ENCODE results near the gene THAP8. TPM values are rescaled to one million over a fixed set of nuclear protein-coding genes. Genes with fewer than 3 reads are reported as not detected.

The THAP8 gene
- total and polyA plus RNA-seq, 11 donors = 2.3 to 7.3 (median 4.9) TPM

GRCh38 chr19:36051637-36052036, 2.4 kb downstream of the THAP8 start:
- WGBS, 4 donors = 94 to 97% (median 96%) methylated on average over 4 of the region's 4 CpGs
- H3K9me3 ChIP-seq = no peaks in the 10 kb centered on the region
- ATAC-seq = no peak
- peak overlapping the region in 1 of 12 donors; percentile 92 for H3K27ac ChIP-seq
- TF ChIP-seq CTCF (IDR thresholded peaks at IDR 0.05) = no peak
- no peak for TF ChIP-seq POLR2A (IDR thresholded peaks at IDR 0.05)
- DNase-seq = no peak
- no peaks in the 10 kb centered on the region for H3K36me3 ChIP-seq
- peaks cover 0 to 19% (median 13%) of the 10 kb centered on the region in 12 donors for H3K4me1 ChIP-seq
- intact Hi-C loops (cut with DNase I) = loop anchor here in 5 of 10 donors (5.0 to 10.0 kb wide), 5 partner anchors 34 to 307 kb away; partner anchors contain the start of genes ALKBH6 (in 2 of the 5), SDHAF1 (in 2 of the 5), IGFLR1 (in 1 of the 5) and LIN37 (in 1 of the 5)
- no peak overlapping the region for H3K4me3 ChIP-seq
- no peaks in the 10 kb centered on the region for H3K27me3 ChIP-seq

DNA sequence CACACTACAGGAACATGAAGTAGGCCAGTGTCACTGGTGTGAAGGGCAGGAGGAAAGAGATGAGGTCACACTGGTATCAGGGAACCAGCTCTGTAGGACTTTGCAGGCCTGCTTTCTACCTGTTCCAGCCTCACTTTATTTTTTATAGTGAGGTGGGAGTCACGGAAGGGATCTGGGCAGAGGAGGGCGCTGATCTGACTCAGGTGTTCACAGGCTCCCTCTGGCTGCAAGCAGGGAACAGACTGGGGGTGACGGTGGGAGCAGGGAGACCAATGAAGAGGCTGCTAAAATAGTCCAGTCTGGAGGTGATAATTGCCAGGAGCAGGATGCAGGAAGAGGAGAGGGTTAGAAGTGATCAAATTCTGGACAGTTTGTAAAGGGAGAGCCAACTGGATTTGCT, 2.8 kb downstream of the THAP8 start:
- intact Hi-C loops (cut with DNase I) = loop anchor here in 5 of 10 donors (5.0 to 10.0 kb wide), 5 partner anchors 34 to 306 kb away; partner anchors contain the start of genes ALKBH6 (in 2 of the 5), SDHAF1 (in 2 of the 5), IGFLR1 (in 1 of the 5) and LIN37 (in 1 of the 5)

GRCh38 chr19:36049080-36049698, 4.9 kb downstream of the THAP8 start:
- DNase-seq (no peak), ATAC-seq (no peak)
- Histone ChIP-seq H3K4me1 (peaks cover 0 to 9% (median 6%) of the 10 kb centered on the region in 12 donors), H3K4me3 (no peak overlapping the region), H3K27me3 (no peaks in the 10 kb centered on the region), H3K27ac (peak overlapping the region in 1 of 12 donors; percentile 64), H3K36me3 (no peaks in the 10 kb centered on the region), H3K9me3 (no peaks in the 10 kb centered on the region)
- intact Hi-C loops (cut with DNase I) = no loop called here
- TF ChIP-seq POLR2A (IDR thresholded peaks at IDR 0.05) (no peak), CTCF (IDR thresholded peaks at IDR 0.05) (no peak)
- 80 to 90% (median 87%) methylated on average over 4 of the region's 4 CpGs for WGBS, 4 donors

More for the DNA sequence above, 2.8 kb downstream of the THAP8 start:
- H3K36me3 ChIP-seq = no peaks in the 10 kb centered on the region
- no peak overlapping the region for H3K4me3 ChIP-seq
- ATAC-seq (no peak), DNase-seq (no peak)
- peak overlapping the region in 1 of 12 donors; percentile 92 for H3K27ac ChIP-seq
- H3K27me3 ChIP-seq = no peaks in the 10 kb centered on the region
- H3K4me1 ChIP-seq = peaks cover 0 to 19% (median 13%) of the 10 kb centered on the region in 12 donors
- no peaks in the 10 kb centered on the region for H3K9me3 ChIP-seq
- WGBS, 4 donors = 58 to 65% (median 63%) methylated on average over 3 of the region's 3 CpGs
- TF ChIP-seq POLR2A (IDR thresholded peaks at IDR 0.05) (no peak), CTCF (IDR thresholded peaks at IDR 0.05) (peak in 5 of 12 donors; percentile 13 to 39 (median 20))

DNA sequence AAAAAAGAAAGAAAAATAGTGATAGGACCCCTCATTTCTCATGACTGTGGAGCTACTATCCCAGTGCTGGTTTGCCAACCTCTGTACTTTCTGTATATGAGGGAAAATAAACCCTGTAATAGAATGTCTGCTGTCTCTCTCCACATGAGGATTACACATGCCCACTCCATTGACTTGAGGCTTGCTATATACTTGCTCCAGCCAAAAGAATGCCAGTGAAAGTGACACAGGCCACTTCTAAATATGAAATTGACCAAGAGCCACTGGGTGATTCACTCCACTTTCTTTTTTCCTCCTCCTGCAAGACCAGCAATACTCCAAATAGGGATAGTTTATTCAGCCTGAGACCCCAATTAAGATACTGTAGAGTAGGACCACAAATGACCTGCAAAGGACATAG, 6.2 kb downstream of the THAP8 start:
- ATAC-seq (no peak), DNase-seq (no peak)
- peak overlapping the region in 1 of 12 donors; percentile 64 for H3K27ac ChIP-seq
- TF ChIP-seq POLR2A (IDR thresholded peaks at IDR 0.05) (no peak), CTCF (IDR thresholded peaks at IDR 0.05) (no peak)
- H3K4me1 ChIP-seq = peaks cover 0 to 3% (median under 1%) of the 10 kb centered on the region in 12 donors
- H3K9me3 ChIP-seq = no peaks in the 10 kb centered on the region
- H3K36me3 ChIP-seq = no peaks in the 10 kb centered on the region
- no peak overlapping the region for H3K4me3 ChIP-seq
- intact Hi-C loops (cut with DNase I) = no loop called here
- H3K27me3 ChIP-seq = no peaks in the 10 kb centered on the region
